Keratinocyte (primary cell): ENCODE measurements around the gene MCM6. TPM values are rescaled to one million over a fixed set of nuclear protein-coding genes. Genes with fewer than 3 reads are reported as not detected.
A peak's percentile ranks its signal among the peaks of the same experiment; 100 is the strongest.

Experiments
- DNase-seq: peaks from one replicate; pipeline ENCODE4 v3.0.0-alpha.2; 2011; ENCODE audit warnings: low read depth, missing footprints, low spot score
- FAIRE-seq: peaks from 2 replicates; lab custom pipeline; 2011; peaks lifted over from hg19 to GRCh38; lab: Jason Lieb, UNC
- H2AFZ ChIP-seq: 2 replicates; pipeline ENCODE4 v1.6.0; 2012; ENCODE audit warnings: low read length, control low read depth, inconsistent platforms; ENCODE audit not compliant: control insufficient read depth
- H3K27ac ChIP-seq: 2 replicates; pipeline ENCODE4 v1.5.1; 2011; ENCODE audit warnings: low read length; ENCODE audit not compliant: control insufficient read depth, insufficient read depth
- H3K27me3 ChIP-seq: 3 replicates; pipeline ENCODE4 v1.6.0; 2011; ENCODE audit warnings: low read length; ENCODE audit not compliant: control insufficient read depth, insufficient read depth; ENCODE audit errors: extremely low read depth
- H3K36me3 ChIP-seq, 2 experiments: 2 replicates in 1 of 2; 3 replicates in 1 of 2; pipeline ENCODE4 v1.5.1; 2011; ENCODE audit warnings: low read length in 2 of 2, mild to moderate bottlenecking in 1 of 2; ENCODE audit not compliant: control insufficient read depth in 2 of 2, insufficient read depth in 2 of 2; ENCODE audit errors: extremely low read depth in 1 of 2
- H3K4me1 ChIP-seq: 3 replicates; pipeline ENCODE4 v1.5.1; 2011; ENCODE audit warnings: low read length; ENCODE audit not compliant: control insufficient read depth, insufficient read depth; ENCODE audit errors: extremely low read depth
- H3K4me2 ChIP-seq: 3 replicates; pipeline ENCODE4 v1.6.0; 2011; ENCODE audit warnings: low read depth, low read length; ENCODE audit not compliant: control insufficient read depth, insufficient read depth; ENCODE audit errors: extremely low read depth
- H3K4me3 ChIP-seq, 3 experiments: fragments of 200-600 bp in 1 of 3; sonication (generic) in 1 of 3; 2 replicates in 2 of 3; 3 replicates in 1 of 3; pipeline ENCODE4 v1.5.1; 2011 to 2016; ENCODE audit warnings: low read length in 3 of 3, mild to moderate bottlenecking in 3 of 3, control low read depth in 2 of 3, inconsistent platforms in 1 of 3, low read depth in 1 of 3, mixed read lengths in 1 of 3, mixed run types in 1 of 3, moderate library complexity in 1 of 3; ENCODE audit not compliant: control insufficient read depth in 2 of 3, insufficient read depth in 2 of 3; ENCODE audit errors: extremely low read depth in 1 of 3
- H3K79me2 ChIP-seq: 2 replicates; pipeline ENCODE4 v1.6.0; 2012; ENCODE audit warnings: low read length; ENCODE audit not compliant: control insufficient read depth, insufficient read depth
- H3K9ac ChIP-seq: 3 replicates; pipeline ENCODE4 v1.6.0; 2011; ENCODE audit warnings: low read length; ENCODE audit not compliant: control insufficient read depth, insufficient read depth; ENCODE audit errors: extremely low read depth
- H3K9me1 ChIP-seq: 3 replicates; pipeline ENCODE4 v1.6.0; 2011; ENCODE audit warnings: low read length; ENCODE audit not compliant: control insufficient read depth, insufficient read depth; ENCODE audit errors: extremely low read depth
- H3K9me3 ChIP-seq: 2 replicates; pipeline ENCODE4 v1.5.1; 2012; ENCODE audit warnings: low read depth, low read length; ENCODE audit not compliant: control insufficient read depth
- H4K20me1 ChIP-seq: 3 replicates; pipeline ENCODE4 v1.6.0; 2011; ENCODE audit warnings: low read length; ENCODE audit not compliant: control insufficient read depth, insufficient read depth; ENCODE audit errors: extremely low read depth
- CTCF ChIP-seq, 3 experiments: IDR thresholded peaks in 1 of 3; conservative IDR thresholded peaks in 1 of 3; optimal IDR thresholded peaks in 1 of 3; 2 replicates in 2 of 3; 3 replicates in 1 of 3; pipeline versions ENCODE3 to v1.5.1; 2011; ENCODE audit warnings: low read length in 3 of 3, mild to moderate bottlenecking in 3 of 3, moderate library complexity in 2 of 3, control low read depth in 1 of 3, inconsistent platforms in 1 of 3; ENCODE audit not compliant: insufficient read depth in 2 of 3; ENCODE audit errors: extremely low read depth in 1 of 3
- EZH2 ChIP-seq: IDR thresholded peaks from one replicate; pipeline ENCODE4 v1.6.1; 2012; ENCODE audit warnings: inconsistent platforms, mild to moderate bottlenecking, low read length, moderate library complexity
- dilution Hi-C: fragments of 300-500 bp; cut with MboI; formaldehyde crosslinking; loops from one replicate; pipeline ENCODE4 v1.7.0; 2020; ENCODE audit warnings: low sequenced_read_pairs; ENCODE audit not compliant: extremely low pct_ligation_motif_present
- polyA plus RNA-seq, 5 experiments: library from polyadenylated mRNA; depleted of rRNA in 3 of 5; stranded (reverse) in 3 of 5; stranded (forward) in 1 of 5; unstranded in 1 of 5; fragments of >200 nt; gene quantifications; 1 replicate in 1 of 5; 2 replicates in 3 of 5; 3 replicates in 1 of 5; pipeline versions ENCODE4 v1.2.1 to v1.2.3, GENCODE V29; 2011 to 2012; ENCODE audit warnings: missing spikeins in 2 of 5, low read depth in 1 of 5, low replicate concordance in 1 of 5

Gene MCM6
- polyA plus RNA-seq, 1 donor (not counting 4 experiments of a cell fraction or from before 2014, with no cell fraction given), result 23.2 TPM

- no peak for DNase-seq
- dilution Hi-C loops, result no loop called here
- no peaks in the 10 kb centered on the region for H3K27me3 ChIP-seq
- H3K9me3 ChIP-seq, result no peaks in the 10 kb centered on the region
- FAIRE-seq, result no peak
- TF ChIP-seq EZH2 (no peak), CTCF (optimal IDR thresholded peaks at IDR 0.05 in 1 of 3, IDR thresholded peaks at IDR 0.05 in 1 of 3, conservative IDR thresholded peaks at IDR 0.05 in 1 of 3; ENCODE audit: extremely low read depth in 1 of 3, insufficient read depth in 2 of 3, low read length in 3 of 3) (peak in 2 of 3 experiments; percentile 5 to 19)
- no peaks in the 10 kb centered on the region for H3K36me3 ChIP-seq
- H3K9me1 ChIP-seq, result no peaks in the 10 kb centered on the region
- H4K20me1 ChIP-seq, result no peaks in the 10 kb centered on the region
- no peak overlapping the region for H3K27ac ChIP-seq
- H3K4me1 ChIP-seq, result peaks cover 13% of the 10 kb centered on the region
- H2AFZ ChIP-seq, result no peak overlapping the region
- H3K79me2 ChIP-seq, result no peaks in the 10 kb centered on the region
- no peak overlapping the region for H3K4me2 ChIP-seq
- H3K9ac ChIP-seq, result no peak overlapping the region
- H3K4me3 ChIP-seq, result no peak overlapping the region
These were observed 76.5 kb downstream of the MCM6 start for GRCh38 chr2:135799738-135800137.

GRCh38 chr2:135798762-135799161, 77.5 kb downstream of the MCM6 start:
- Histone ChIP-seq H3K4me1 (peaks cover 13% of the 10 kb centered on the region), H3K4me3 (no peak overlapping the region), H3K27ac (no peak overlapping the region), H3K27me3 (no peaks in the 10 kb centered on the region), H3K4me2 (no peak overlapping the region), H3K9me1 (no peaks in the 10 kb centered on the region), H3K36me3 (no peaks in the 10 kb centered on the region), H2AFZ (no peak overlapping the region), H3K79me2 (no peaks in the 10 kb centered on the region), H3K9ac (no peak overlapping the region), H4K20me1 (no peaks in the 10 kb centered on the region), H3K9me3 (no peaks in the 10 kb centered on the region)
- DNase-seq, result no peak
- TF ChIP-seq CTCF (optimal IDR thresholded peaks at IDR 0.05 in 1 of 3, IDR thresholded peaks at IDR 0.05 in 1 of 3, conservative IDR thresholded peaks at IDR 0.05 in 1 of 3; ENCODE audit: extremely low read depth in 1 of 3, insufficient read depth in 2 of 3, low read length in 3 of 3) (peak in 2 of 3 experiments; percentile 15 to 24), EZH2 (no peak)
- dilution Hi-C loops, result no loop called here
- no peak for FAIRE-seq
